HepG2 (cell line): ENCODE data around the gene RHEBL1.

Experiments used
- CTCF ChIP-seq: sonication (generic); formaldehyde crosslinking; IDR thresholded peaks from 2 replicates; pipeline ENCODE4 v1.5.0; 2020; ENCODE audit warnings: mild to moderate bottlenecking, missing genetic modification reagents, moderate library complexity
- SAP130 ChIP-seq: IDR thresholded peaks from 2 replicates; pipeline ENCODE4 v1.6.1; 2016; ENCODE audit warnings: low read depth

DNA sequence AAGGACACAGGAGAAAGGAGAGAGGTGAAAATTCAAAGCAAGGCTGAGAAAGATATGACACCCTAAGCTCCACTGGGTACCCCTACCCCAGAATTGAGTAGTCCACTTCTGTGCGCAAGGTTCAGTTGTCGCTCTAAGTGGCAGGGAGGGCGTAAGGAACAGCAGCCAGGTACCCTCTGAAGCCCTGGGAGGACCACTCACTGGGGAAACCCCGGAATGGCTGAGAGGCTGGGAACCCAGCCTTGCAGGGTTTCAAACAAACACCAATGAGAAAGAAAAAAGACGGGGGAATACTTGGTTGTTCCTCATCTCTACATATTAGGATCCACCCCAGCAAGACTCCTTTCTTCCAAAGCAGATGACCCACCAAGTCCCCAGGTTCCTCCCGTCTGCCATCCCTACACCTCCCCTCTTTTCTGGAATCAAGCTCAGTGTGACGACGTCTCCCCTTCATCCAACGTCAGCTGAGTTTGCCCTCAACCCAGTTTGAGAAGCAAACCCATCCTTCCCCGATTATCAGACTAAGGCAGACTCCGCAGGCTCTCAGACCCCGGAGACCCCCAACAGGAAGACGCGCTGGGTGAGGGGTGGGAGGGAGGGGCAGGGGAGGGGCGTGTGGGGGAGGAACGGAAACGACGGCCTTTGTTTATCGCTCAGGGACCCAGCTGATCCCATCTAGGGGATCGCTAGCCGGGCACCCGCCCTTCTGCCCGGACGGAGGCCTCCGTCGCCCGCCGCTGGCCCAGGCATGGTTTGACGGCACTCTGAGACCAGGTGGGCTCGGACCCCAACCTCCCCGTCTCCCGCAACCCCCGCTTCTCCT is 40.1 kb upstream of the RHEBL1 start:
- TF ChIP-seq CTCF (CRISPR knock-in tag), result no peak
- no peak for TF ChIP-seq SAP130 (CRISPR knock-in tag)
